ENCODE results near the gene BTBD2.

The BTBD2 gene

GRCh38 chr19:1959928-1960589, 55.5 kb downstream of the BTBD2 start:
- in situ Hi-C loops (cut with MboI; ENCODE audit: low sequenced_read_pairs, unreplicated experiment): no loop called here
- no peak for DNase-seq (ENCODE audit: low spot score)
- TF ChIP-seq CTCF (IDR thresholded peaks at IDR 0.05; ENCODE audit: borderline replicate concordance, control extremely low read depth, extremely low read depth, insufficient read depth, missing control alignments): no peak

DNA sequence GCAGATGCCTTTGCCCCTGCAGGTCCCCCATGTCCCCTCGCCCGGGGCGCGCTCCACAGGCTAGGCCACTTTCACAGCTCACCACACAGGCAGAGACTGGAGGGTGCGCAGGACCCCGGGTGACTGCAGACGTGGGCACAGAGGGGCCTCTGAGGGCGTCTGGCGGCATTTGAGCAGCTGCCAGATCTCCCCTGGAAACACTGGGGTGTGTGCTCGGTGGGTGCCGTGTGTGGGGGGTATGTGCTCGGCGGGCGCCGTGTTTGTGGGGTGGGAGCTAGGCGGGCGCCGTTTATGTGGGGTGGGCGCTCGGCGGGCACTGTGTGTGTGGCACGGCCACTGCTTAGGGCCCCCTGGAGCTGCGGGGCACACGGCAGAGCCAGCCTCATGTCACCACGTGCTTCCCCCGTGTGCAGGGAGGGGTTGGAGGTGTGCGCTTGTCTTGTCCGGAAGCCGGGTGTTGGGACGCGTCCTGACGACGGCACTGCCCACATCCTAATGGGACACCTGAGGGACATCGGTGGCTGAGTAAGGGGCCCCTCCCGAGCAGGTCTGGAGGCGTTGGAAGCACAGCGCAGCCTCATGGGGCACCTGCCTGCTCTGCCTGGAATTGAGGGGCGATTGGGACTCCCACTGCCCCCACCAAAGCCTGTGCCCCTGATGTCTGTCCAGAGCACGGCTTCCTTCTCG, 57.8 kb downstream of the BTBD2 start:
- in situ Hi-C loops (cut with MboI; ENCODE audit: low sequenced_read_pairs, unreplicated experiment): no loop called here
- no peak for DNase-seq (ENCODE audit: low spot score)
- no peak for TF ChIP-seq CTCF (IDR thresholded peaks at IDR 0.05; ENCODE audit: borderline replicate concordance, control extremely low read depth, extremely low read depth, insufficient read depth, missing control alignments)

DNA sequence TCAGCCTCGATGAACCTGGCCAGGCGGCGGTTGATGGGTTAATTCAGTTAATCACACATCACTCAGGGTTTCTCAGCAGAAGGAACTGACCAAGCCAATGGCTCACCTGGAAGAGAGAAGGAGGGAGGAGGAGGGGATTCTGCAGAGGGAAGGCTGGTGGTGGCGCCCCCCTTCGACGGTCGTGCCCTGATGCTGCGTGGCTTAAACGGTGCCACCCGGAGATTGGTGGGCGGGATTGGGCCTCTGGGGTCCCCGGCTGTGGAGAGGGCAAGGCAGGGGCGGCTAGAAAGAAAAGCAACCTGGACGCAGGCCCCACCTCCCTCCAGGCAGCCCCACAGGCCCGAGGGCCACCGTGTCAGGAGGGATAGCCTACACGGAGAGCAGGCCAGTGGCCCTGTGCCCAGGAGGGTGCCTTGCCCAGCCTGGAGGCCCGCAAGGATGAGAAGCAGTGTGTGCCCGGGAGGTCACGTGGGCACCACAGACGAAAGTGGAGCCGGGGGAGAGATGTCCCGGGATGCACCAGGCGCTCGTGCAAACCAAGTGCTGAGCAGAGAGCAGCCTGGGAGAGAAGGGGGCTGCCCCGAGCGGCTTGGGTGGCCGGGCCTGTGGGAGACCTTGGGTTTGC, 58.5 kb downstream of the BTBD2 start:
- in situ Hi-C loops (cut with MboI; ENCODE audit: low sequenced_read_pairs, unreplicated experiment): no loop called here
- DNase-seq (ENCODE audit: low spot score): no peak
- no peak for TF ChIP-seq CTCF (IDR thresholded peaks at IDR 0.05; ENCODE audit: borderline replicate concordance, control extremely low read depth, extremely low read depth, insufficient read depth, missing control alignments)

- no peak for TF ChIP-seq CTCF (IDR thresholded peaks at IDR 0.05; ENCODE audit: borderline replicate concordance, control extremely low read depth, extremely low read depth, insufficient read depth, missing control alignments)
- no peak for DNase-seq (ENCODE audit: low spot score)
- in situ Hi-C loops (cut with MboI; ENCODE audit: low sequenced_read_pairs, unreplicated experiment): no loop called here
These were observed 59.4 kb downstream of the BTBD2 start for GRCh38 chr19:1956122-1956494.

GRCh38 chr19:1955171-1956121, 60.1 kb downstream of the BTBD2 start:
- no peak for TF ChIP-seq CTCF (IDR thresholded peaks at IDR 0.05; ENCODE audit: borderline replicate concordance, control extremely low read depth, extremely low read depth, insufficient read depth, missing control alignments)
- in situ Hi-C loops (cut with MboI; ENCODE audit: low sequenced_read_pairs, unreplicated experiment): no loop called here
- no peak for DNase-seq (ENCODE audit: low spot score)

- no peak for TF ChIP-seq CTCF (IDR thresholded peaks at IDR 0.05; ENCODE audit: borderline replicate concordance, control extremely low read depth, extremely low read depth, insufficient read depth, missing control alignments)
- in situ Hi-C loops (cut with MboI; ENCODE audit: low sequenced_read_pairs, unreplicated experiment): no loop called here
- DNase-seq (ENCODE audit: low spot score): no peak
These were observed 61.0 kb downstream of the BTBD2 start for GRCh38 chr19:1954532-1954933.

All from GM13976 (cell line).